Measurements from ENCODE around the gene OPTC. TPM values are rescaled to one million over a fixed set of nuclear protein-coding genes. Genes with fewer than 3 reads are reported as not detected.
"Not testable (repeated sequence)": the region's sequence is repeated elsewhere in the genome, so short reads cannot be mapped to it uniquely, and the experiment has no call there.

OPTC gene
- total and polyA plus RNA-seq, 4 donors, result not detected

GRCh38 chr1:203465146-203465798 is 28.7 kb upstream of the OPTC start:
- DNase-seq (peak in 2 of 3 donors; percentile 45 to 69), ATAC-seq (ENCODE audit: insufficient read depth, low FRiP score) (no peak)
- TF ChIP-seq, protein P1, sequence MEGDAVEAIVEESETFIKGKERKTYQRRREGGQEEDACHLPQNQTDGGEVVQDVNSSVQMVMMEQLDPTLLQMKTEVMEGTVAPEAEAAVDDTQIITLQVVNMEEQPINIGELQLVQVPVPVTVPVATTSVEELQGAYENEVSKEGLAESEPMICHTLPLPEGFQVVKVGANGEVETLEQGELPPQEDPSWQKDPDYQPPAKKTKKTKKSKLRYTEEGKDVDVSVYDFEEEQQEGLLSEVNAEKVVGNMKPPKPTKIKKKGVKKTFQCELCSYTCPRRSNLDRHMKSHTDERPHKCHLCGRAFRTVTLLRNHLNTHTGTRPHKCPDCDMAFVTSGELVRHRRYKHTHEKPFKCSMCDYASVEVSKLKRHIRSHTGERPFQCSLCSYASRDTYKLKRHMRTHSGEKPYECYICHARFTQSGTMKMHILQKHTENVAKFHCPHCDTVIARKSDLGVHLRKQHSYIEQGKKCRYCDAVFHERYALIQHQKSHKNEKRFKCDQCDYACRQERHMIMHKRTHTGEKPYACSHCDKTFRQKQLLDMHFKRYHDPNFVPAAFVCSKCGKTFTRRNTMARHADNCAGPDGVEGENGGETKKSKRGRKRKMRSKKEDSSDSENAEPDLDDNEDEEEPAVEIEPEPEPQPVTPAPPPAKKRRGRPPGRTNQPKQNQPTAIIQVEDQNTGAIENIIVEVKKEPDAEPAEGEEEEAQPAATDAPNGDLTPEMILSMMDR (IDR thresholded peaks at IDR 0.05; ENCODE audit: control extremely low read depth, extremely low read depth), result no peak

DNA sequence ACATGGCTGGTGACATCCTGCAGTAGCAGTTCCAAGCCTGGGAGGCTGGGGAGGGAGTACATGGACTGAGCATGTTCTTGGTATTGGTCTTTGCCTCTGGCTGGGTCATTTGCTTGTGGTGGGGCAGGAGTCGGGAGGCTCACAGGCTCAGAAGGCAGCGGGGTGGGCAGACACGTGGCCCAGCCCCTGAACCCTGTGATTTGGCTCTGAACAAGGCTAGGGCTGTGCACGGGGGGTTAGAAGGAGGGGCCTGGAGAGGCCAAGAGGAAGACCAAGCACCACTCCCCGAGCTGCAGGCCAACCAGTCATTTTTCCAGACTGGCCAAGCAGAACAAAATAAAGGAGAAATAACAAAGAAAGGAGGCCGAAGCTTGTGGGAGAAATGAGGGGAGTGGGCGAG is 28.0 kb upstream of the OPTC start:
- no peak overlapping the region for H3K4me3 ChIP-seq
- no peaks in the 10 kb centered on the region for H3K9me3 ChIP-seq (ENCODE audit: control insufficient read depth in 4 of 4, insufficient read depth in 3 of 4, low read length in 3 of 4)
- TF ChIP-seq, protein P1 (IDR thresholded peaks at IDR 0.05; ENCODE audit: control extremely low read depth, extremely low read depth), result no peak
- H3K4me1 ChIP-seq (ENCODE audit: control insufficient read depth in 5 of 5, insufficient read depth in 5 of 5, low read length in 5 of 5), result peaks cover 0 to 49% (median 24%) of the 10 kb centered on the region in 5 donors
- WGBS, 2 donors, result 43 to 52% methylated on average over 7 of the region's 7 CpGs
- no peaks in the 10 kb centered on the region for H3K36me3 ChIP-seq (ENCODE audit: control insufficient read depth in 4 of 4, insufficient read depth in 4 of 4, low read length in 4 of 4)
- no peak overlapping the region for H3K9ac ChIP-seq (ENCODE audit: insufficient read depth in 1 of 2, low read length in 2 of 2)
- H3K27me3 ChIP-seq (ENCODE audit: control insufficient read depth in 3 of 3, insufficient read depth in 3 of 3, low read length in 2 of 3), result no peaks in the 10 kb centered on the region
- ATAC-seq (ENCODE audit: insufficient read depth, low FRiP score), result no peak
- peak; percentile 76 to 88 (median 77) for DNase-seq
- H3K27ac ChIP-seq (ENCODE audit: low read depth in 1 of 2, low read length in 1 of 2), result peak overlapping the region in 1 of 2 donors; percentile 39

More at GRCh38 chr1:203465146-203465798, 28.7 kb upstream of the OPTC start:
- H3K27me3 ChIP-seq (ENCODE audit: control insufficient read depth in 3 of 3, insufficient read depth in 3 of 3, low read length in 2 of 3), result no peaks in the 10 kb centered on the region
- H3K27ac ChIP-seq (ENCODE audit: low read depth in 1 of 2, low read length in 1 of 2), result peak overlapping the region in 1 of 2 donors; percentile 39
- H3K4me1 ChIP-seq (ENCODE audit: control insufficient read depth in 5 of 5, insufficient read depth in 5 of 5, low read length in 5 of 5), result peaks cover 0 to 46% (median 24%) of the 10 kb centered on the region in 5 donors
- no peak overlapping the region for H3K9ac ChIP-seq (ENCODE audit: insufficient read depth in 1 of 2, low read length in 2 of 2)
- WGBS, 2 donors, result 80 to 86% methylated on average over 11 of the region's 11 CpGs
- no peaks in the 10 kb centered on the region for H3K36me3 ChIP-seq (ENCODE audit: control insufficient read depth in 4 of 4, insufficient read depth in 4 of 4, low read length in 4 of 4)
- H3K4me3 ChIP-seq, result no peak overlapping the region
- H3K9me3 ChIP-seq (ENCODE audit: control insufficient read depth in 4 of 4, insufficient read depth in 3 of 4, low read length in 3 of 4), result no peaks in the 10 kb centered on the region

DNA sequence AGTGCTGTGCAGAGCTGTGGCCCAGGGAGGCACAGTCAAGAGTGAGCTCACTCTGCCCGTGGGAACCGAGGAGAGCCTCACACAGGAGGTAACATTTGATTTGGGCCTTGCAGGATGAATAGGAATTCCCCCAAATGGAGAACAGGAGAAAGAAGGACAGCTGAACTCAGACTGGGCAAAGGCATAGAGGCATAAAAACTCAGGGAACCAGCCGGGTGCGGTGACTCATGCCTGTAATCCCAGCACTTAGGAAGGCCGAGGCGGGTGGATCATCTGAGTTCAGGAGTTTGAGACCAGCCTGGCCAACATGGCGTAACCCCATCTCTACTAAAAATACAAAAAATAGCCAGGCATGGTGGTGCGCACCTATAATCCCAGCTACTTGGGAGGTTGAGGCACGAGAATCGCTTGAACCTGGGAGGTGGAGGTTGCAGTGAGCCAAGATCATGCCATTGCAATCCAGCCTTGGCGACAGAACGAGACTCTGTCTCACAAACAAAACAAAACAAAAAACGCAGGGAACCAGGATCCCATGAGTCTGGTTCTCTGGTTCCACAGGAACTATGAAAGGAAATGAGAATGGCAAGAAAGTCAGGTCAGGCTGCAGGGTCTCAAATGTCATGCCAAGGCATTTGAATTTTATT is 26.9 kb upstream of the OPTC start:
- Histone ChIP-seq H3K4me1 (ENCODE audit: control insufficient read depth in 5 of 5, insufficient read depth in 5 of 5, low read length in 5 of 5) (peaks cover 0 to 49% (median 24%) of the 10 kb centered on the region in 5 donors), H3K27ac (ENCODE audit: low read depth in 1 of 2, low read length in 1 of 2) (peak overlapping the region in 1 of 2 donors; percentile 27)
- not testable (repeated sequence) for H3K36me3 ChIP-seq (ENCODE audit: control insufficient read depth in 4 of 4, insufficient read depth in 4 of 4, low read length in 4 of 4); H3K9ac ChIP-seq (ENCODE audit: insufficient read depth in 1 of 2, low read length in 2 of 2); DNase-seq; H3K4me3 ChIP-seq; H3K9me3 ChIP-seq (ENCODE audit: control insufficient read depth in 4 of 4, insufficient read depth in 3 of 4, low read length in 3 of 4); H3K27me3 ChIP-seq (ENCODE audit: control insufficient read depth in 3 of 3, insufficient read depth in 3 of 3, low read length in 2 of 3); ATAC-seq (ENCODE audit: insufficient read depth, low FRiP score)
- 82 to 90% methylated on average over 13 of the region's 13 CpGs for WGBS, 2 donors

- Histone ChIP-seq H3K4me3 (no peak overlapping the region), H3K27ac (ENCODE audit: low read depth in 1 of 2, low read length in 1 of 2) (no peak overlapping the region), H3K9ac (ENCODE audit: insufficient read depth in 1 of 2, low read length in 2 of 2) (no peak overlapping the region), H3K4me1 (ENCODE audit: control insufficient read depth in 5 of 5, insufficient read depth in 5 of 5, low read length in 5 of 5) (peaks cover 0 to 49% (median 24%) of the 10 kb centered on the region in 5 donors), H3K36me3 (ENCODE audit: control insufficient read depth in 4 of 4, insufficient read depth in 4 of 4, low read length in 4 of 4) (no peaks in the 10 kb centered on the region), H3K9me3 (ENCODE audit: control insufficient read depth in 4 of 4, insufficient read depth in 3 of 4, low read length in 3 of 4) (no peaks in the 10 kb centered on the region), H3K27me3 (ENCODE audit: control insufficient read depth in 3 of 3, insufficient read depth in 3 of 3, low read length in 2 of 3) (no peaks in the 10 kb centered on the region)
- no peak for ATAC-seq (ENCODE audit: insufficient read depth, low FRiP score)
- peak; percentile 40 to 81 (median 54) for DNase-seq
- whole genome bisulfite sequencing, 2 donors, result 67 to 75% methylated on average over 9 of the region's 9 CpGs
- TF ChIP-seq, protein P1 (IDR thresholded peaks at IDR 0.05; ENCODE audit: control extremely low read depth, extremely low read depth), result no peak
Observed at GRCh38 chr1:203467550-203467921, 26.4 kb upstream of the OPTC start.
